ENCODE data around the gene RAP1A.
"Not testable (repeated sequence)": the region's sequence is repeated elsewhere in the genome, so short reads cannot be mapped to it uniquely, and the experiment has no call there.

RAP1A gene

DNA sequence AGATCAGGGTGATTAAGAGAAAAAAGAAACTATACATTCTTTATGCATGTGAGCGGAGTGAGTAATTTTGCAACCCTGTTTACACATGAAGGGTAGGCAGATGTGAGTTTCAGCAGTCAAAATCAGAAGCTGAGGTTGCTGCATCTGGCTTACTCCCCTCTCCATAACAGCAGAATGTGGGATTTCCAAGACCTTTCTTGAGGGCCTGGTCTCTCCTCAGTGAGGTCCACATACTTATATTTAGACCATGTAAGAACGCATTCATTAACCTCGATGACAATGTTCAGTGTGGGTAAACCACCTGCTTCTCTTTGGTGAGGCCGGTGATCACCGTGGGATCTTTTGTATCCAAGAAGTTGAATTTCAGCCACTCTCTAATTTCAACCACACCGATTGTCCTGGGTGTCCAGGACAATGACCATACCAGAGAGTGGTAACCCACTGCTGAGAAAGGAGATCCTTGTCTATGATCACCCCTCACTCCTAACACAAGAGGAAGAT lies 18.7 kb upstream of the RAP1A start:
- TF ChIP-seq, protein P1, sequence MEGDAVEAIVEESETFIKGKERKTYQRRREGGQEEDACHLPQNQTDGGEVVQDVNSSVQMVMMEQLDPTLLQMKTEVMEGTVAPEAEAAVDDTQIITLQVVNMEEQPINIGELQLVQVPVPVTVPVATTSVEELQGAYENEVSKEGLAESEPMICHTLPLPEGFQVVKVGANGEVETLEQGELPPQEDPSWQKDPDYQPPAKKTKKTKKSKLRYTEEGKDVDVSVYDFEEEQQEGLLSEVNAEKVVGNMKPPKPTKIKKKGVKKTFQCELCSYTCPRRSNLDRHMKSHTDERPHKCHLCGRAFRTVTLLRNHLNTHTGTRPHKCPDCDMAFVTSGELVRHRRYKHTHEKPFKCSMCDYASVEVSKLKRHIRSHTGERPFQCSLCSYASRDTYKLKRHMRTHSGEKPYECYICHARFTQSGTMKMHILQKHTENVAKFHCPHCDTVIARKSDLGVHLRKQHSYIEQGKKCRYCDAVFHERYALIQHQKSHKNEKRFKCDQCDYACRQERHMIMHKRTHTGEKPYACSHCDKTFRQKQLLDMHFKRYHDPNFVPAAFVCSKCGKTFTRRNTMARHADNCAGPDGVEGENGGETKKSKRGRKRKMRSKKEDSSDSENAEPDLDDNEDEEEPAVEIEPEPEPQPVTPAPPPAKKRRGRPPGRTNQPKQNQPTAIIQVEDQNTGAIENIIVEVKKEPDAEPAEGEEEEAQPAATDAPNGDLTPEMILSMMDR (IDR thresholded peaks at IDR 0.05; ENCODE audit: low read depth, low read length), result no peak
- no peaks in the 10 kb centered on the region for H3K36me3 ChIP-seq
- H3K4me1 ChIP-seq, result no peaks in the 10 kb centered on the region
- H3K9me3 ChIP-seq, result no peaks in the 10 kb centered on the region
- no peak overlapping the region for H3K4me3 ChIP-seq (ENCODE audit: low read depth, low read length)
- no peaks in the 10 kb centered on the region for H3K27me3 ChIP-seq
- DNase-seq, result no peak

DNA sequence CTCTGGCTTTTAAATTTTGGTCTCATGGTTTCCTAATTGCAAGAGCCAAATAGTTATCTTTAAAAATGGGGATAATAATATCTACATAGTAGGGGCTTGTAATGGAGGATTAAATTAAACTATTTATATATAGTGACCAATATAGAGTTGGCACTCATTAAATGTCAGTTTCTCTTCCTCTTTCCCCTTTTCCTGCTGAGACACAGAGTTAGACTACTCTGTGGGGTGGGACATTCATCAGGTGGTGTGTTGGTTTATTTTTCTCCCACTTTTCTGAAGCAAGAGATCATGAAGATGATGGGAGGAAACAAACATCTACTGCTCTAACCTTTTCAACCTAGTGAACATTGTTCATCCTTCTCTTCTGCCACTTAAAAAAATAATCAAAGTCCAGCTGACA lies 17.3 kb upstream of the RAP1A start:
- no peak for DNase-seq

DNA sequence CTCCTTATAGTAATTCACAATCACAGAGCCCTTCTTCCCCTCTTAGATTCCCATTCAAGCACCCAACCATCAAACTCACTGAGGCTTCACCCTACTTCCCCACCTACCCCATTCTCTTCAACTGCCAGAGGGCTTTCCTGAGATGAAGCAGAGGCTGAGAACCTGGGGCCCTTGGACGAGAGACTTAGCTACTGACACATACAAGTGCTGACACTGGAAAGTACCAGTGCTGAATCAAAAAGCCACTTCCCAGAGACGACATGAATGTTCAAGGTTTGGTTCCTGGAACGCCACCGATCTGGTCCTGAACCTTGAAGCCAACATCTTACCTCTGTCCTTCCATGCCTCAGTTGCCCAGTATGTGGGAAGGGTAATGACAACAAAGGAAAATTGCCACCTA lies 16.6 kb upstream of the RAP1A start:
- TF ChIP-seq, protein P1 (IDR thresholded peaks at IDR 0.05; ENCODE audit: low read depth, low read length), result no peak
- H3K4me1 ChIP-seq, result no peaks in the 10 kb centered on the region
- H3K27me3 ChIP-seq, result no peaks in the 10 kb centered on the region
- no peaks in the 10 kb centered on the region for H3K9me3 ChIP-seq
- DNase-seq, result no peak
- no peak overlapping the region for H3K4me3 ChIP-seq (ENCODE audit: low read depth, low read length)
- no peaks in the 10 kb centered on the region for H3K36me3 ChIP-seq

More for the DNA sequence above, 17.3 kb upstream of the RAP1A start:
- TF ChIP-seq, protein P1 (IDR thresholded peaks at IDR 0.05; ENCODE audit: low read depth, low read length), result no peak
- Histone ChIP-seq H3K4me1 (no peaks in the 10 kb centered on the region), H3K36me3 (no peaks in the 10 kb centered on the region), H3K4me3 (ENCODE audit: low read depth, low read length) (no peak overlapping the region), H3K27me3 (no peaks in the 10 kb centered on the region), H3K9me3 (no peaks in the 10 kb centered on the region)

DNA sequence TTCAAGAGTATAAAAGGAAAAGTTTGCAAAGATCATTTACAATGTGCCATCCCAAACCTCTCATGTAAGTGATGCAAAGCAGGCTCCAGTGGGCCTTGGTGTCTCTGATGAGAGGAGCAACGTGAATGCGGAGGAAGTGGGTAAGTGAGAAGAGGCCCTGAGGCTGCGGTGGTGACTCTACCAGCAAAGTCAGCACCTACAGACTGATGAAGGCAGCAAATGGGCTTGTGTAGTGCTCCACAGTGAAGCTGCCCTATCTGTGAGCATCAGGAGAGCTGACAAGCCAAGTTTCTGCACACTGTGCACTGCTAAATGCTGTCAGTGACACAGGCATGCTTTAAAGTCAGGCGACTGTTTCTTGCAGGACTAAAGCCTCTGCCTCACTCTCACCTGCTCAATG lies 15.6 kb upstream of the RAP1A start:
- H3K4me1 ChIP-seq, result no peaks in the 10 kb centered on the region
- no peaks in the 10 kb centered on the region for H3K36me3 ChIP-seq
- H3K27me3 ChIP-seq, result no peaks in the 10 kb centered on the region
- no peak for DNase-seq
- TF ChIP-seq, protein P1 (IDR thresholded peaks at IDR 0.05; ENCODE audit: low read depth, low read length), result no peak
- H3K9me3 ChIP-seq, result no peaks in the 10 kb centered on the region
- no peak overlapping the region for H3K4me3 ChIP-seq (ENCODE audit: low read depth, low read length)

DNA sequence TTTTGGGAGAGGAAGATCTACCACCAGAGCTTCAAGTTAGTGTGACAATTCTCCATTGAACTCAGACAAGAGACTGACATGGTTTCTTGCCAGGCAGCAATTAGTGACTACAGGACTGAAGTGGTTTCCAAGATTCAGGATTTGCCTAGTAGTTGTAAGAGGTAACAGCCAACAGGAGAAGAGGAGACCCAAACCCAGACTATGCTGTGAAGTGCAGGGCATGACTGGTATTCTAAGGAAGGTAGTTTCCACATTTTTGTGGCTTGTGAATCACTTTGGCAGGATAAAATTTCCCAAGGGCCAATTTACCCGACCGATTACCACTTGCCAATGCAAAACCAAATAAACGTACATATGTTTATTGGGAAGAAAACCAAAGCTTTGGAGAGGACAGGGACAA lies 14.7 kb upstream of the RAP1A start:
- H3K27me3 ChIP-seq, result no peaks in the 10 kb centered on the region
- H3K36me3 ChIP-seq, result no peaks in the 10 kb centered on the region
- no peak overlapping the region for H3K4me3 ChIP-seq (ENCODE audit: low read depth, low read length)
- no peak for DNase-seq
- no peaks in the 10 kb centered on the region for H3K9me3 ChIP-seq
- no peaks in the 10 kb centered on the region for H3K4me1 ChIP-seq
- TF ChIP-seq, protein P1 (IDR thresholded peaks at IDR 0.05; ENCODE audit: low read depth, low read length), result no peak

DNA sequence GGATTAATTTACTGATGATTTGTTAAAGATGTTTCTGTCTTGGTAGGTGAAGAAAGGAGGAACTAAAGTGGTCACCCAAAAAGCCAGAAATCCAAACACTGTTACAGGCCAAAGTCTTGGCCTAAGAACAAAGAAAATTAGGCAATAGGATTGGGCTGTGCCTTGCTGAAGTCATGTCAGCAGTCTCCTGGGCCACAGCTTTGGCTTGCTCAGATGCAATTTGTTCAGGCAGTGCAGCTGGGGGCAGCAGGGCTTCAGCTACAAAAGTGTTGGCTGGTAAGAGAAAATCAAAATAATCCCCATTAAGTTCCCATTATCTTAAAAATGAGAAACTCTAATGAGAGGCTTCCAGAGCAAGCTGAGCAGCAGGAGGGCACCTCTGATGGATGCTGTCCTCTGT lies 14.0 kb upstream of the RAP1A start:
- TF ChIP-seq, protein P1 (IDR thresholded peaks at IDR 0.05; ENCODE audit: low read depth, low read length), result no peak

DNA sequence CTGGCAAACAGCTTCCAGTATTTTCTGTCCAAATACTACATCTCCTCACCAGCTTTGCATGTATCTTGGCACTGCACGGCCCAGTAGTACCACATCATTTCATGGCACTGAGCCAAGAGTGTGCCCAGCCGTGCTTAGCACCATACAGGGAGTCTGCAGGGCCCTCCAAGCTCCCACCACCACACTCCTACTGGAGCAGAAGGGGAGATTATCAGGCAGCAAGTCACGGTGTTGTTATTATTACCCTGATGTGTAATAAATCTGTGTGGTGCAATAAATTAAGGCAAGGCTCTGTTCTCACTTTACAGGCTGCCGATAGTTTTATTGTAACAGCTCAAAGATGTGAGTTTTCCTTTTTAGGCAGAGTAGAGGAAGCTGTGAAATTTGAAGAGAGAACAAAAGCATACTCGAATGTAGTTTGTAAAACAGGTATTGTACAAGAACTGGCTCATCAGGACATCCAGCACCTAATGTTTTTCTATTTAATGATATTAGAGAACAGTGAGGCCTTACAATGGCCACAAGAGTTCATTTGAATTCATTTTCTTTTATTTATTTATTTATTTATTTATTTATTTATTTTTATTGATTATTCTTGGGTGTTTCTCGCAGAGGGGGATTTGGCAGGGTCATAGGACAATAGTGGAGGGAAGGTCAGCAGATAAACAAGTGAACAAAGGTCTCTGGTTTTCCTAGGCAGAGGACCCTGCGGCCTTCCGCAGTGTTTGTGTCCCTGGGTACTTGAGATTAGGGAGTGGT lies 13.0 kb upstream of the RAP1A start:
- H3K27me3 ChIP-seq; H3K36me3 ChIP-seq; H3K9me3 ChIP-seq; DNase-seq; H3K4me1 ChIP-seq; H3K4me3 ChIP-seq (ENCODE audit: low read depth, low read length): not testable (repeated sequence)

More for the DNA sequence above, 14.0 kb upstream of the RAP1A start:
- H3K4me1 ChIP-seq, result no peaks in the 10 kb centered on the region
- H3K27me3 ChIP-seq, result no peaks in the 10 kb centered on the region
- no peaks in the 10 kb centered on the region for H3K9me3 ChIP-seq
- no peaks in the 10 kb centered on the region for H3K36me3 ChIP-seq
- DNase-seq, result no peak
- no peak overlapping the region for H3K4me3 ChIP-seq (ENCODE audit: low read depth, low read length)

DNA sequence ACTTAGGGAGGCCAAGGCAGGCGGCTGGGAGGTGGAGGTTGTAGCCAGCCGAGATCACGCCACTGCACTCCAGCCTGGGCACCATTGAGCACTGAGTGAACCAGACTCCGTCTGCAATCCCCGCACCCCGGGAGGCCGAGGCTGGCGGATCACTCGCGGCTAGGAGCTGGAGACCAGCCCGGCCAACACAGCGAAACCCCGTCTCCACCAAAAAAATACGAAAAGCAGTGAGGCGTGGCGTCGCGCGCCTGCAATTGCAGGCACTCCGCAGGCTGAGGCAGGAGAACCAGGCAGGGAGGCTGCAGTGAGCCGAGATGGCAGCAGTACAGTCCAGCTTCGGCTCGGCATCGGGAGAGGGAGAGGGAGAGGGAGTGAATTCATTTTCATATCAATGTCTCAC lies 11.1 kb upstream of the RAP1A start:
- not testable (repeated sequence) for H3K4me1 ChIP-seq; H3K4me3 ChIP-seq (ENCODE audit: low read depth, low read length); H3K36me3 ChIP-seq; H3K9me3 ChIP-seq; H3K27me3 ChIP-seq
- peak; percentile 16 for DNase-seq

Measured in BE2C (cell line).